Activated effector memory CD4-positive, alpha-beta T cell treated with Interleukin-2 at 50 U/mL for 16 hours (primary cell): ENCODE results near the gene PRSS33.

Source experiments
- DNase-seq: peaks from one replicate; pipeline ENCODE4 v3.0.0-alpha.2; 2020

PRSS33 gene

GRCh38 chr16:2787406-2787805 lies at the start of gene PRSS33:
Gene PRSS33, minus strand, starts transcription at chr16:2787560. Its CDS starts 1,013 bp downstream, at chr16:2786547.
- DNase-seq = no peak

GRCh38 chr16:2836646-2837508 lies 49.5 kb upstream of the PRSS33 start:
- DNase-seq = no peak

- no peak for DNase-seq
These were observed 48.5 kb upstream of the PRSS33 start for GRCh38 chr16:2835638-2836493.

GRCh38 chr16:2834968-2835367 lies 47.6 kb upstream of the PRSS33 start:
- no peak for DNase-seq

GRCh38 chr16:2833776-2834175 lies 46.4 kb upstream of the PRSS33 start:
- no peak for DNase-seq

- DNase-seq = no peak
These were observed 43.8 kb upstream of the PRSS33 start for GRCh38 chr16:2831203-2831602.

- DNase-seq = no peak
These were observed 43.0 kb upstream of the PRSS33 start for GRCh38 chr16:2830355-2830695.

GRCh38 chr16:2829501-2830354 lies 42.4 kb upstream of the PRSS33 start, which contains the start of gene ZG16B:
Gene ZG16B, plus strand, starts transcription at chr16:2830303. Its CDS starts 139 bp downstream, at chr16:2830442.
- no peak for DNase-seq

- DNase-seq = no peak
These were observed 41.6 kb upstream of the PRSS33 start for GRCh38 chr16:2828876-2829430.

GRCh38 chr16:2828521-2828840 lies 41.1 kb upstream of the PRSS33 start:
- no peak for DNase-seq

- no peak for DNase-seq
These were observed 40.6 kb upstream of the PRSS33 start for GRCh38 chr16:2827831-2828520.

GRCh38 chr16:2827374-2827791 lies 40.0 kb upstream of the PRSS33 start:
- no peak for DNase-seq

GRCh38 chr16:2826591-2827373 lies 39.4 kb upstream of the PRSS33 start:
- no peak for DNase-seq

GRCh38 chr16:2825906-2826305 lies 38.5 kb upstream of the PRSS33 start:
- DNase-seq = no peak

- no peak for DNase-seq
These were observed 37.8 kb upstream of the PRSS33 start for GRCh38 chr16:2825049-2825742.

- no peak for DNase-seq
These were observed 37.3 kb upstream of the PRSS33 start for GRCh38 chr16:2824626-2825025.

- no peak for DNase-seq
These were observed 35.1 kb upstream of the PRSS33 start for GRCh38 chr16:2822496-2822895.

GRCh38 chr16:2822158-2822495 lies 34.8 kb upstream of the PRSS33 start:
- no peak for DNase-seq

GRCh38 chr16:2821487-2822157 lies 34.3 kb upstream of the PRSS33 start:
- DNase-seq = no peak

GRCh38 chr16:2820836-2821486 lies 33.6 kb upstream of the PRSS33 start:
- DNase-seq = no peak
